GM19397 (cell line): ENCODE results near the gene PLCB2.

ENCODE experiments used
- ATAC-seq: cut with Tn5 transposase; IDR thresholded peaks from one replicate; pipeline ENCODE4 v1.9.1; 2021; ENCODE audit warnings: mild to moderate bottlenecking, moderate library complexity; ENCODE audit not compliant: unreplicated experiment

PLCB2 gene

DNA sequence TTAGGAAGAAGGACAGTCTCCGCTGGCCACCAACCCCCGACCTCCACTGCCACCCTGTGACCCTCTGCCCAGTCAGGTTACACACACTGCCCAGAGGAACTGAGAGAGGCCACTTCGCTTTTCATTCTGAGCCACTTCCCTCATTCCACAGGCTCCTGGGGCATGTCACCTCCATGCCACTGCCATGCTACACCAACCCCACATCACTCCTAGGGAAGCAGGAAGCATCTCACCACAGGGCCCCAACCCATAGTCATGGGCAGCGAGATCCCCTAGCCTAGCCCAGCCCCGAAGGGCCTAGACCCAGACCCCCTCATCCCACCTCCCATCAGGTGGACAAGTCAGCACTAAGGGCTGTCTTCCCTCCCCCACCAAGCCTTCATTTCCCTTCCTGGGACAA lies 1.4 kb downstream of the PLCB2 start:
- ATAC-seq, result no peak

DNA sequence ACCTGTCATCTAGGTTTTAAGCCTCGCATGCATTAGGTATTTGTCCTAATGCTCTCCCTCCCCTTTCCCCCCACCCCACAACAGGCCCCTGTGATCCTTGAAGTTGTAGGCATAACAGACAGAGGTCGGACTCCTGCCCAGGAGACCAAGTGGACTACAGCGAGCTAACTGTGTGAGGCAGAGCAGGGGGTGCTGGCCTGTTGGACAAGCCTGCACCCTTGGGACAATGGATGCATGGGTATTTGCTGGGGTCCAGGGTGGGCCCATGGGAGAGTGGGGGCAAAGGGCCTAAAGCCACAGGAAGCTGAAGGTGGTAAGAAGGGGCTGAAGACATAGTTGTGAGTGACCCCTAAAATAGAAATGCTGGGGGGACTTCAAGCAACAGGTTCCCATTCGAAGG lies 2.5 kb downstream of the PLCB2 start:
- no peak for ATAC-seq

- no peak for ATAC-seq
Measured at GRCh38 chr15:40303576-40303975, 4.2 kb downstream of the PLCB2 start.

DNA sequence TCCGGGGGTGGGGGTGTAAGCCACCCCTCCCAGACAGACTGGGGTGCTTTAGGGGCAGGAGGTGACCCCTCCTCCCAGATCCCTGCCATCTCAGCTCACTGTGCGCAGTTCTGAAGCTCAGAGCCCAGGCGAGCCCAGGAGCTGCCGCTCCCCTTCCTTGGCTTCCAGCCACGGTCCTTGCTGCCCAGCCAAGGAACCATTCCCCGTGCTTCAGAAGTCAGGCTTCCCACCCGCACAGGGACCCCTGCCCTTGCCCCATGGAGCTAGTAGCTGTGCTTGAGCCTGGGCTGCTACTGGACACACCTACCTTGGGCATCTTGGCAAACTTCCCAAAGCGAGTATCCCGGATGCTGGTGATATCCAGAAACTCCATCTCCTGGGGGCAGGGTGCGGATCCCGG lies 4.8 kb downstream of the PLCB2 start:
- ATAC-seq, result no peak

DNA sequence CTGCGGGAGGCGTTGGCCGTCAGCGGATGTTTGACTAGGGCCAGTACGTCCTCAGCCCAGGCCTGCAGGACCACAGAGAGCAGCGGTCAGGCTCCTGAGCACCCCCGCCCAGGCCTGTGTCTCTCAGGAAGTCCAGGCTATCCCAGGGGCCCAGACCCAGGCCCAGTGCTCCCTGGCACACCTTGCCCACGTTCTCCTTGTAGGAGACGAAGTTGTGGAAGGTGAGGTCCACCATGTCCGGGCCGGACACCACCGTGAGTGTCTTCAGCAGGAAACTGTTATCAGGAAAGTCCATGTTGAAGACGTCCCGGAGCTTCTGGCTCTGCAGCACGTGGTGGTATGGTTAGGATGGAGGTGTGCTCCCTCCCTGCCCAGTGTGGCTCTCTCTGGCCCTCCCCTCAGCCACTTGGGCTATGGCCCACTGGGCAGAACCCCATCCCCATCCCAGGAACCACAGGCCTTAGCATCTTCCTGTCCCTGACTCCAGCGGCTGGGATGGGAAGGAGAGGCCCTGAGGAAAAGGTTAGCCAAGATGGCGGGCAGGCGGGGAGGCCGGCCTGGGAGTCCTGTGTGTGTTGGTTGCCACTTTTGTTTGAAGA lies 5.3 kb downstream of the PLCB2 start:
- no peak for ATAC-seq

DNA sequence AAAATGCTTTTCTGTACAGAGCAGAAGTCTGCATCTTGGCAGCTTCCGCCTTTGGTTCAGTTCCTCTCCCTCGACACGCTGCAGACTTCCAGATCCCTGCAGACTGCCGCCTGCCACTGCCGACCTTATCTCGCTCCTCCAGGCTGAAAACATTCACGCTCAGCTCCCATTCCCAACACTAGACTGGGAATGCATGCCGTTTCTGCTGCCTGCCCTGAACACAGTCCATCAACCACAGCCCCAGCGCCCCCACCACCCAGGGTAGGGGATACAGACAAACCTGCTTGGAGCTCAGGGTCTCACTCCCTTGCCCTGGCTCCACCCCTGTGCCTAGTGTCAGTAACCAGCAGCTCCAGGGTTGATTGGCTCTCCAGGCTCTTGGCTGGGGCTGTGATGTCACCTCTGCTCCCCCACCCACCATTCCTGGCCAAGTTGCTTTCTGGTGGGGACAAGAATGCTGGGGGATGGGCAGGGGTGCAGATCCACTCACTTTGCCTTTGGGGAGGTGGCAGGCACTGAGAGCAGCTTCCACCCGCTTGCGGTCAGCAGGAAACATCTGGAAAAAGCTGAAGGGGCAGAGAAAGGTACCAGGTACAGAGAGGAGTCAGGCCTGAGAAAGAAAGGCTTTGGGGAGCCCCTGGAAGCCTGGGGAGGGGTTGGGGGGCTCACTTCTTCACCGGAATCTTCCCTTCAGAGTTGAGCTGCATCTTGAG lies 6.1 kb downstream of the PLCB2 start:
- no peak for ATAC-seq

GRCh38 chr15:40300771-40301170 lies 7.0 kb downstream of the PLCB2 start:
- no peak for ATAC-seq

- no peak for ATAC-seq
Measured at GRCh38 chr15:40300367-40300766, 7.4 kb downstream of the PLCB2 start.

DNA sequence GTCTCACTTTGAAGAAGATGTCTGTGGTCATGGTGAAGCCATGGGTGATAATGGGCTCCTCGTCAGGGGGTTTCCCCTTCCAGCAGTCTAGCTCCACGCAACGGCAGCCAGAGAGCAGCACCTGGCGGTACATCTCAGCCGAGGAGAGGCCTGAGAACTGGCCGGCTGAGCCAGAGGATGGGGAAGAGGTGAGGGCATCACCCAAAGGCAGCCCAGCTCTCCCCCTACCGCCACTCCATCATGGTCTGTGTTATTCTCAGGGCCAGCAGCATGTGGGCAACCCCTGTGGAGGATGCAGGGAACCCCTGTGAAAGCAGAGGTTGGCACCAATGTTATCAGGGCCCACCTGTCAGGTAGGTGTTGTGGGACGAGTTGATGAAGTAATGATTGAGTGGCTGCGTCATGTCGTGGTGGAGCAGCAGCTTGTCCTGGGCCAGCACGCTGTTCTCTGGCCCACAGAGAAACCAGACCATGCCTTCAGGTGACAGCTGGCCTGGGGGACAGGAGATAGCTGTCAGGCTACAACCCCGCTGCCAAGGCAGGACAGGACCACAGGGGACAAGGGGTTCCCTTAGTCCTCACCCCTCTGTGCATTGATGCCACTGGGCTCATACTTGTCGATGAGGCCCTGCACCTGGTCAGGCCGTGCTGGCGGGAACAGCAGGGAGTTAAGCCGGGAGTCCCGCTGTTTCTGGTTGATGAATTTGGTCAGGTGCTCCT lies 9.4 kb downstream of the PLCB2 start:
- ATAC-seq, result no peak

DNA sequence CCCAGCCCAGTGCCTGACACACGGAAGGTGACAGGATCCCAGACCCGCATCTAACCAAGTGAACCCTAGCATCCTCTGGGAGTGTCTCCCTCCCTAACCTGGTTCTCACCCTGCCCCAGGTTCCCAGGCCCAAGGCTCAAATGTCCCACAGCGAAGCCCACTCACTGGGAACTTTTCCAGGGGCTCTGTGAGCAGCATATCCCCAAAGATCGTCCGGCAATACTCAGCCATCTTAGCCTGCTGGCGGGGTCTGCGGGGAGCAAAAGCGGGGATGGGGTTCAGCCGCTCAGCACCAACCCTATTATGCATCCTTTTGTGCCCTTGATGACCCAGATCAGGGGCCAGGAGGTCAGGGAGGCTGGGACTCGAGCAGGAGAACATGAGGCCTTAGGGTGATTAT lies 10.4 kb downstream of the PLCB2 start:
- no peak for ATAC-seq

- ATAC-seq, result no peak
Measured at GRCh38 chr15:40296561-40297230, 11.0 kb downstream of the PLCB2 start.

DNA sequence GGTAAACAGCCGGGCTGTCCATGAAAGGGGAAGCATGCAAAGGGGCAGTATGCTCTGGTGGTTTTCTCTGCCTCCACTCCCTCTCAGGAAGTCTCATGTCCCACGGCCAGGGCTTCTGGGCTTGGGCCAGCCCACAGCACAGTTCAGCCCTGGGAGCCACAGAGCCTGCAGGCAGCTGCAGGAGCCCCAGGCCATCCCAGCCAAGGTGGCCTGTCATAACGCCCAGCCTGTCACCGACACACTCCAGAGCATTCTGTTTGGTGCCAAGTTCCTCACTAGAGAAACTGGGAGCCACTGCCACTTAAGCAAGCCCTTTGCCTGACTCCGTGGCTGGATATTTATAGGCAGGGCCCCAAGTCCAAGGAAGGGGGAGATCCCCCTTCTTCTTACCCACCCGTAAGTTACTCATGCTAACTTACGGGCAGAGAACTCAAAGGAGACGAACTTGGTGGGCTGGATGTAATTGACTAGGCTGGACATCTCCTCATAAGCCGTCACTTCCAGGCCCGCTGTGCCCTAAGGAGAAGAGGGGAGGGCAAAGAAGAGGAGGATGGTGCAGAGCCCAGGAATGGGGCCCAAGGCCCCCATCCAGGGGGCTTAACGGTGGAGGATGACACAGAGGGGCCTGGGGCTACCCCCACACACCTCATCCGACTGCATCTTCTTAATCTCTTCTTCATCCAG lies 11.7 kb downstream of the PLCB2 start:
- ATAC-seq, result no peak

DNA sequence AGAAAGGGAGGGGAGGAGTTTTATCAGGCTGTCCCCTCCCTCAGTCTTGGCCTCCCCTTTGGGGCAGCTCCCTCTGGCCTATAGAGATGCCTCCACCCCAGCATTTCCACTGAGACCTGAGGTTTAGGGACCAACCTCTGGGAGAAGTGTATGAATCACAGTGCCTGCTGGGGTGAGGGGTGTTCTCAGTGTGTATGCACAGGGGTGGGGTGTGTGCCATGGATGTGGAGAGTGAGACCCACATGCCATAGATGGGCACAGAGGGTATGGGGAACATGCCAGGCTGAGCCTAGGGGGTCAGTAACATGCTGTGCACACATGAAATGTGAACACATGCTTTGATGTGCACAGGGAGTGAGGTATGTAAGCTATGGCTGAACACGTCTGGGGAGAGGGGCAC lies 12.4 kb downstream of the PLCB2 start:
- no peak for ATAC-seq

DNA sequence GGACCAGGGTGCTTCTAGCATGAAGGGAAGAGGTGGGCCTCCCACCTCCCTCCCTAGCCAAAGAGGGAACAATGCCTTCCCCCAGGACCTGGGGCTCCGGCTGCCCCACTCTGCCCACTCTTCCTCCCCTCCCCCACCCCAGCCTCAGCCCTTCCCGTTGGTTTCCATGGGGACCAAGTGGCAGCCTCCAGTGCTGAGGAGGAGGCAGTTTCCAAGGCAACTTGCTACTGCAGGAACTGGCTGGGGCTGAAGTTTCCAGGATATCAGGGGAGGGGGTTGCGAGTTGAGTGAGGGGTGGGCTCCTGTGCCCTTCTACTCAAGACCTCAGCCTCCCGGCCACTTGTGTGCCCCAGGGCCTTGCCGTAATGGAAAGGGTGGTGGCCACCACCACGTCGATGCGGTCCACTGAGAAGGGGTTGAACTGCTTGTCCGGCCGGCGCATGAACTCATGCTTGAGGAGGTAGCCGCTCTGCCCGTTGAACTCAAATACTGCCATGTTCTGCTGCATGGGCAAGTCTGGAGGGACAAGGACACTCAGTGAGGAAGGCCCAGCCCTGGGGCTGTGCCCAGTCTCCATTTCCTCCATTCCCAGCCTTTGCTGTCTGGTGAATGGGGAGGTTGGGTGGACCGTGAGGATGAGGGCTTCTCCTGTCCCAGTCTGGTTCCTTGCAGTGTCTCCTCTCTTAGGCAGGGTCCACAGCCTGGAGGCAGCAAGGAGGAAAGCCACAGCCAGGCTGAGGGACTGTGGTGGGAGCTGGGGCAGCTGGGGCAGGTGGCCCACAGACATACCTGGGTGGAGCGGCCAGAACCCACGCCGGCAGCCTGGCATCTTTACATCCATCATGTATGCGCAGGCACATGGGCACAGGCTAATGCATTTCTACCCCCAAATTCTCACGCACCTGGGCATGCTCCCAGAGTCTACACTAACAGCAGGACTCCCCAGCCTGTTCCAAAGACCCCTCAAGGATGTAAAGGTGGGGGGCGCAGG lies 13.5 kb downstream of the PLCB2 start:
- no peak for ATAC-seq

DNA sequence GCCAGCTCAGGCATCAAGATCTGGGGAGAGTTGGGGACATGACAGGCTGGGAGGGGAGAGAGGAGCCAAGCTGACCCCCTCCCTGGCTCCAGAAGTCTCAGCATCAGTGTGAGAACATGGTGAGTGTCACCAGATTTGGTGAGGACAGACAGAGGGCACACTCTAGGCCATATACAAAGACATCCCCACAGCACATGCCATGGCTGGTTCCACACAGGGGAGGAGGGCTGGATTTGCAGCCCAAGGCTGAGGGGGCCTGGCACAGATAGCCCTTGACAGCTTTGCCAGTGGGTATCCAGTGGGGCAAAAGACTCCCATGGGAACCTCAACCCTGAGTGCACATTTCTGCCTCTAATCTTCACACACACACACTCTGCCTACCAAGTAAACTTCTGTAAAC lies 14.7 kb downstream of the PLCB2 start:
- ATAC-seq, result no peak

- ATAC-seq, result no peak
Measured at GRCh38 chr15:40292246-40292645, 15.5 kb downstream of the PLCB2 start.

DNA sequence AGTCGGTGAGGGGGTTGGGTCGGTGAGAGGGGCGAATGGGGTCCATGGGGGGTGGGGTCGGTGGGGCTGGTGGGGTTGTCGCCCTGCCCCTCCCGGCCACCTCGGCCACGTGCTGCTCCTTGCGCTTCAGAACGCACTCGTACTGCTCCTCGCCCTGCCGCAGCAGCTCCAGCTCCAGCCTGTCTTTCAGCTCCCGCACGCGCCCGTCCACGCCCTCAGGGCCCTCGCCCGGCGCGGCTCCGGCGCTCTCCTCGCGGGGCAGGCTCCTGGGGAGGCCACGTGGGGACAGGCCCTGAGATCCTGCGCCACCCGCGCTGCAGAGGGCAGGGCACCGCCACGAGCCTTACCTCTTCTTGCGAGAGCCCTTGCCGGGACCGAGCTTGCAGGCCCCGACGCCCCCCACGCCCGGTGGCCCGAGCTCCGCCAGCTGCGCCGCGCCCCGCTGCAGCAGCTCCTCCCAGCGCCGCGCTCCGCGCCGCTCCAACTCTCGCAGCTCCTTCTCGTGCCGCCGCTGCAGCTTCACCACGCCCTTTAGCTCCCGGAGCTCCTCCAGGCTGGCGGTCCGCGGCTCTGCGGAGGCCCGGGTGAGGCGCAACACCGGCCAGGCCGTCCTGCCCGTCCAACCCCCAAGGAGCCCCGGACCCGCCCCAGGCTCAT lies 16.7 kb downstream of the PLCB2 start:
- no peak for ATAC-seq

- no peak for ATAC-seq
Measured at GRCh38 chr15:40290545-40290917, 17.2 kb downstream of the PLCB2 start.

- ATAC-seq, result no peak
Measured at GRCh38 chr15:40289140-40289775, 18.5 kb downstream of the PLCB2 start.
